NCI-H345 (cell line): Measurements from ENCODE around the gene XAGE5.
"Not testable (repeated sequence)": the region's sequence is repeated elsewhere in the genome, so short reads cannot be mapped to it uniquely, and the experiment has no call there.

Source experiments
- DNase-seq: peaks from one replicate; lab custom pipeline; 2025; lab: John Stamatoyannopoulos, UW

Gene XAGE5, protein sequence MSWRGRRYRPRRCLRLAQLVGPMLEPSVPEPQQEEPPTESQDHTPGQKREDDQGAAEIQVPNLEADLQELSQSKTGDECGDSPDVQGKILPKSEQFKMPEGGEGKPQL

GRCh38 chrX:52811065-52811625 lies at the start of gene XAGE5:
Gene XAGE5, plus strand, starts transcription at chrX:52811287. Its CDS starts 1,280 bp downstream, at chrX:52812567.
- no peak for DNase-seq

DNA sequence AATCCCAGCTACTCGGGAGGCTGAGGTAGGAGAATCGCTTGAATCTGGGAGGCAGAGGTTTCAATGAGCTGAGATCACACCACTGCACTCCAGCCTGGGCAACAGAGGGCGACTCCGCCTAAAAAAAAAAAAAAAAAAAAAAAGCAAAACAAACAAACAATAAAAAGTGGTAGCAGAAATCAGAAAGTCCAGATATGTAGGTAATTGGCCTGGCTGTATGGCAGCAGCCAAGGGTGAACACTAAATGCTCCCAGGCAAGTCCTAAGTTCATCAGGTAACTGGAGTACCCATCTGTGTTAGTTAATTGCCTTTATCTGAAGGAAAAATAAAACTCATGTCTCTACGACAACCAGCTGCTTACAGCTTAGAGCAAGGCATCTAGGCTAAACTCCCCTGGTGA lies 45.1 kb upstream of the XAGE5 start:
- DNase-seq, result not testable (repeated sequence)

DNA sequence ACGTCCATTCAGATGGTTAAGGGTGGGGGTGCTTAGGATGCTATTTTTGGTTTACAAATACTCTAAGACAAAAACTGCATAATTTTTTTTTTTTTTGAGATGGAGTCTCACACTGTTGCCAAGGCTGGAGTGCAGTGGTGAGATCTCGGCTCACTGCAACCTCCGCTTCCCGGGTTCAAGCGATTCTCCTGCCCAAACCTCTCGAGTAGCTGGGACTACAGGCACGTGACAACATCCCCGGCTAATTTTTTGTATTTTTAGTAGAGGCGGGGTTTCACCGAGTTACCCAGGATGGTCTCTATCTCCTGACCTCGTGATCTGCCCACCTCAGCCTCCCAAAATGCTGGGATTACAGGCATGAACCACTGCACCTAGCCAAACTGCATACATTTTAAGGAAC lies 37.6 kb upstream of the XAGE5 start:
- not testable (repeated sequence) for DNase-seq

GRCh38 chrX:52797327-52797726 lies 13.8 kb upstream of the XAGE5 start, which contains the start of gene SPANXN5:
Gene SPANXN5, minus strand, starts transcription at chrX:52797427. Its CDS starts 79 bp downstream, at chrX:52797348.
- DNase-seq, result not testable (repeated sequence)

DNA sequence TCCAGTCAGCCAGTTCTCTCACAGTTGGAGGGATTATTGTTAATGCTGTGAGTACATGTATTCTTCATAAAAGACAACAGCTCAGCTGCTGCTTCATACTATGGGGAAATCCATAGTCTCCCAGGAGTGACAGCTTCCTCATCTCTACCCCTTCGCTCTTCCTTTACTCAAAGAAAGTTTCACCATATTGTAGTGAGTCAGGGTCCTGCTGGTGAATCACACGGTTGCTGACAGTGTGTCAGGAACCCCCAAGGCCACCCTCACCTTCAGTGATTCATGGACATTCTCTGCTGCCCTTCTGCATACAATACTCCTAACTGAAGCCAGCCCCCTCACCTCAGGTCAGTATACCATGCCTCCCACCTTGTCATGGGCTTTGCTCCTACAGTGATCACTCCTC lies 6.2 kb upstream of the XAGE5 start:
- DNase-seq, result not testable (repeated sequence)

DNA sequence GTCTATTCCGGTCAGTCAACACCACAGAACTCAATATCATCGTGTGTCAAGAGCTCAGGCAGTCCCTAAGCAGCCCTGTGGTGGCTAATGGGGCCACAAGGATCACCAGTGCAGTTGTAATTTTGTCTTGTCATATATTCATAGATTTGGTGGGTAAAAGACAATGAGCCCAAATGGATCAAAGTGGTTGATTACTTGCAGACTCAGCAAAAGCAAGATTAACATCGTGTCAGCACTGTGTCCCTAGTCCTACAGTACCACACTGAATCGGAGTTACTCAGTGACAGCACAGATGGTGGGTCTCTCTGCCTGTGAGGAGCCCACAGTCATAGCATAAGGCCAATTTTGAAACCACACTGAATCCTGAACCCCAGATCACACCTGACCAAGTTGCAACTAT lies 8.7 kb downstream of the XAGE5 start:
- DNase-seq, result no peak

DNA sequence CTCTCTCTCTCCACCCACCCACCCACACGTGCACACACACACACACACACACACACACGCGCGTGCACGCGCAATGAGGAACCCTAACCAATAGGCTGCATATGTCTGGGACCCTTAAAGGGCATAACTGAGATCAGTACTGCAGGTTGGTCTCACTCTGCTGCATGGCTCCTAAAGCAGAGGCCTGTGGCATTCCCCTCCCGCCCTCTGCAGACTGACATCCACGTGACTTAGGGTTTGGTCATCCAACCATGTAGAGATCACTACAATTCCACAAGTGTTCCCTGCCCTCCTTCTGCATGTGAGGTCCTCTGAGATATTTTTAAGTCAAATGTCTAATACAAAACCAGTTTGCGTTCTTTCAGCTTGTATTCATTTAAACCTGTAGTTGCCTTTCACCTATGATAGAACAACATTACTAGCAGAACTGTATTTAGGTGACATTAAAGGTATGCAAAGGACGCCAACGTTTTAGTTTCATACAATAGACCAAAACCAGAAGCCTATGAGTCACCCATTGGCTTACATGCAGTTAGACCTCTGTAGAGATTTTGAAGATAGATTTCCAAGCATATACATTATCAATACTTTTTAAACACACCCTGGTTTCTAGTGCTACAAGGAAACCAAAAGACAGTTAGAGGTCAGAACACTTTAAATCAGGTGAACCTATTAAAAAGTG lies 10.1 kb downstream of the XAGE5 start:
- DNase-seq, result no peak

DNA sequence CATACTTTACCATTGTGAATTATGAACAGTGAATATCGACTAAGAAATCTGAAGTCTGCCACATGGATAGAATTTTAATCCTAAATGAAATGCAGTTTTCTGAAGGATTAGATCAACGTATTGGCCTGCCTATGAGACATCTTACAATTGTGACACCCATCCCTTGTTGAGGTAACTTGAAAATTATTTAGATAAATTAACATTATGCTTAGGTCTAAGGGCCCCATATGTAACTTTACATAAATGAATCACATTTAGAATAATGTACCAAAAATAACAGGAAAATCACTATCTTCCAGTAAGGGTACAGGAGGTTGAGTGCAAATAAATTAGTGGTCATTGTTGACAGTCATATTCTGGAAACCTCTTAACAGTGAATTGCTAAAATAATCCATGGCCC lies 13.5 kb downstream of the XAGE5 start:
- no peak for DNase-seq

DNA sequence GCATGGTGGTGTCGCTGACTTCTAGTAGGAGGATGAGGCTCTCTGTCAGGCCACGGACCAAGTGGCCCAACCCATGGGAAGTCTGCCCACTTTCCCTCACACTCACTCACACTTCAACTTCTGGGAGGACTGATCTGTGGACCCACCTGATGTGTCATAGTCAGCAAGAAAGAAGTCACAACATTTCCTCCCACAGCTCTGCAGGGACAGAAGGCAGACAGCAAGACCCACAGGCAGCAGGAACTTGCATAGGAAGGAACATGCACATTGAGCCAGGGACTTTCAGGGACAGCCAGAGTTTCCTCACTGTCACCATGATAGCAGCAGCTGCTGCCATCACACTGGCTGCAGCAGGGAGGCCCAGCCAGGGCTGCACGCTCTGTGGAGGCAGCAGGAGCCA lies 19.5 kb downstream of the XAGE5 start:
- DNase-seq, result no peak

GRCh38 chrX:52839137-52839536 lies 28.1 kb downstream of the XAGE5 start:
- DNase-seq, result no peak

GRCh38 chrX:52843619-52844018 lies 32.5 kb downstream of the XAGE5 start:
- DNase-seq, result not testable (repeated sequence)

DNA sequence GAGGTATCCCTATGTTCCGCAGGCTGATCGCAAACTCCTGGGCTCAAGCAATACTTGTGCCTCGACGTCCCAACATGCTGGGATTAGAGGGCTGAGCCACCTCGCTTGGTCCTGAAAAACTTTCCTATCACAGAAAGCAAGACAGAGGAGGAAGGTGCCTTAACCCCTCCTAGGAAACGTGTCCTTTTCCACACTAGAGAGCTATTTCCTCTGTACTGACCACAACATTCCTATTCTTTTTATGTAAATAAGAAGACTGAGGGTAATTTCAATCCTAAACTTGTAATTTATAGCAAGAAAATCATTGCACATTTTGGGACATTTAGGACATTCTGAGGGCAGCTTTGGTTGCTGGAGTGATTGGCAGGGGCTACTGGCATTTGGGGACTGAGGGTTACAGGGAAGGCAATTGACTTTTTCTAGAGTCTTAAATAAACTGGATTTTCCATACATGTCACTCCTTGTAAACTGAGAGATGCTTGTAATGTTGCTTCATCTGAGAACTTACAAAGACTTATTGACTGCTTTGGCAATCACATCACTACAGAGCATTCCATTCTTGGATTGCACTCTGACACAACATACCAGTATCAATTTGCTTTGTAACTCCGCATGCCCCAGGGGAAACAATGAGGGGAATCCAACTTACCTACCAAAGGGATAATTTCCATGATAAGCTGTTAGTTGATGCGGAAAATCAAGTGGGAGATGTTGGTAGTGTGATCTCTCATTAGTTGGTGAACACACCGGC lies 41.2 kb downstream of the XAGE5 start:
- no peak for DNase-seq

DNA sequence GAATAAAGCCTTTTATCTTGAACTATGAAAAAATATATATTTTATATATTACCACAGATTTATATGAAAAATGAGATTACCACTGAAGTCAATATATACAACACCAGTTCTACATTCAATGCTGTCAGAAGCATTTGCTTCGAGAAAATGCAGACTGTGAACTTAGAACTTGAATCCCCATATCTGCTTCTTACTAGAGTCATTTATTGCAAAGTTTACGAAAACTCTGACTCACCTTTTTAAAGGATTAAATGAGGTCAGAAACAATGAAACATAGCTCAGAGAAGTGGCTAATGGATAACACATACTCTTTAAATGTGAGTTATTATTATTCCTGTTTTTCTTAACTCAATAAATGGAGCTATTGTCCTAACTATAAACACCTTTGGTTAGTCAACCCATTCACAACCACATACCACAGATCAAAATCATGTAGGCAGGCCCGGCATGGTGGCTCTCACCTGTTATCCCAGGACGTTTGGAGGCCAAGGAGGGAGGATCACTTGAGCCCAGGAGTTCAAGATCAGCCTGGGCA lies 46.0 kb downstream of the XAGE5 start:
- DNase-seq, result not testable (repeated sequence)

- DNase-seq, result no peak
Observed at GRCh38 chrX:52865343-52865998, 54.4 kb downstream of the XAGE5 start.
